ENCODE measurements around the gene ZFP1.

- no peak for TF ChIP-seq ZFP3 (CRISPR knock-in tag; IDR thresholded peaks at IDR 0.05)
- TF ChIP-seq OSR1 (CRISPR knock-in tag; IDR thresholded peaks at IDR 0.05), result no peak
- no peak for TF ChIP-seq ZNF8 (CRISPR knock-in tag; IDR thresholded peaks at IDR 0.05)
- TF ChIP-seq PATZ1 (CRISPR knock-in tag; IDR thresholded peaks at IDR 0.05; ENCODE audit: borderline replicate concordance), result no peak
- no peak for TF ChIP-seq ZC3H10 (CRISPR knock-in tag; IDR thresholded peaks at IDR 0.05)
- no peak for TF ChIP-seq BACH2 (CRISPR knock-in tag; IDR thresholded peaks at IDR 0.05; ENCODE audit: borderline replicate concordance)
- no peak for TF ChIP-seq CSRNP3 (CRISPR knock-in tag; IDR thresholded peaks at IDR 0.05)
- no peak for TF ChIP-seq TCF4 (CRISPR knock-in tag; IDR thresholded peaks at IDR 0.05; ENCODE audit: borderline replicate concordance)
- TF ChIP-seq CREB5 (CRISPR knock-in tag; IDR thresholded peaks at IDR 0.05; ENCODE audit: low read depth), result no peak
- TF ChIP-seq ZFP30 (CRISPR knock-in tag; IDR thresholded peaks at IDR 0.05), result no peak
- no peak for TF ChIP-seq TOX (CRISPR knock-in tag; IDR thresholded peaks at IDR 0.05; ENCODE audit: borderline replicate concordance)
- TF ChIP-seq POU6F1 (CRISPR knock-in tag; IDR thresholded peaks at IDR 0.05; ENCODE audit: borderline replicate concordance, low read depth), result no peak
- TF ChIP-seq PPARA (CRISPR knock-in tag; IDR thresholded peaks at IDR 0.05; ENCODE audit: borderline replicate concordance), result no peak
- TF ChIP-seq CSDC2 (CRISPR knock-in tag; IDR thresholded peaks at IDR 0.05), result no peak
Observed at GRCh38 chr16:75218256-75219076, 70.1 kb downstream of the ZFP1 start, which contains the start of gene CTRB1.
